ENCODE data around the gene MYOG. TPM values are rescaled to one million over a fixed set of nuclear protein-coding genes. Genes with fewer than 3 reads are reported as not detected.
A peak's percentile ranks its signal among the peaks of the same experiment; 100 is the strongest.

MYOG gene
- total RNA-seq, 4 donors from 2014 or later = 21.4 to 146 (median 73.1) TPM

- intact Hi-C loops (cut with DNase I; ENCODE audit: low total_unique reads) = loop anchor here (1.0 to 10.0 kb wide), 6 partner anchors 47 to 1047 kb away; partner anchors contain the start of genes ZBED6 and ZC3H11A
- TF ChIP-seq POLR2A (IDR thresholded peaks at IDR 0.05) (no peak), CTCF (IDR thresholded peaks at IDR 0.05 in 4 of 5, conservative IDR thresholded peaks at IDR 0.05 in 1 of 5) (no peak)
- Histone ChIP-seq H3K27ac (peak overlapping the region; percentile 95 to 98 (median 96)), H3K4me3 (peak overlapping the region in 1 of 4 donors; percentile 8), H3K27me3 (no peaks in the 10 kb centered on the region), H3K9me3 (no peaks in the 10 kb centered on the region), H3K36me3 (no peaks in the 10 kb centered on the region), H3K4me1 (peaks cover 52 to 64% of the 10 kb centered on the region in 2 donors)
- in situ Hi-C loops (cut with MboI; ENCODE audit: low sequenced_read_pairs in 4 of 4) = loop anchor here in 3 of 4 donors (5.0 to 10.0 kb wide), 5 partner anchors 135 to 180 kb away; partner anchors contain the start of gene MYBPH (in 1 of the 3)
- DNase-seq (peak; percentile 34 to 77), ATAC-seq (peak; percentile 7 to 19)
Measured at GRCh38 chr1:203037509-203038190, 48.2 kb downstream of the MYOG start.

- Histone ChIP-seq H3K27me3 (no peaks in the 10 kb centered on the region), H3K9me3 (no peaks in the 10 kb centered on the region), H3K27ac (peak overlapping the region; percentile 95 to 98 (median 96)), H3K4me1 (peaks cover 52 to 57% of the 10 kb centered on the region in 2 donors), H3K4me3 (peak overlapping the region in 1 of 4 donors; percentile 25), H3K36me3 (no peaks in the 10 kb centered on the region)
- in situ Hi-C loops (cut with MboI; ENCODE audit: low sequenced_read_pairs in 4 of 4) = loop anchor here in 3 of 4 donors (5.0 to 10.0 kb wide), 5 partner anchors 136 to 181 kb away; partner anchors contain the start of gene MYBPH (in 1 of the 3)
- ATAC-seq (no peak), DNase-seq (no peak)
- TF ChIP-seq POLR2A (IDR thresholded peaks at IDR 0.05) = no peak
- TF ChIP-seq CTCF (IDR thresholded peaks at IDR 0.05 in 4 of 5, conservative IDR thresholded peaks at IDR 0.05 in 1 of 5) = no peak
- intact Hi-C loops (cut with DNase I; ENCODE audit: low total_unique reads) = loop anchor here (5.0 to 10.0 kb wide), 3 partner anchors 291 to 1048 kb away; partner anchors contain the start of genes ZBED6 and ZC3H11A
Measured at GRCh38 chr1:203036537-203036936, 49.3 kb downstream of the MYOG start.

- ATAC-seq (no peak), DNase-seq (no peak)
- intact Hi-C loops (cut with DNase I; ENCODE audit: low total_unique reads) = loop anchor here (5.0 to 10.0 kb wide), 3 partner anchors 291 to 1049 kb away; partner anchors contain the start of genes ZBED6 and ZC3H11A
- Histone ChIP-seq H3K4me3 (peak overlapping the region in 1 of 4 donors; percentile 25), H3K27me3 (no peaks in the 10 kb centered on the region), H3K4me1 (peaks cover 52 to 54% of the 10 kb centered on the region in 2 donors), H3K36me3 (no peaks in the 10 kb centered on the region), H3K9me3 (no peaks in the 10 kb centered on the region), H3K27ac (peak overlapping the region; percentile 95 to 98 (median 96))
- in situ Hi-C loops (cut with MboI; ENCODE audit: low sequenced_read_pairs in 4 of 4) = loop anchor here in 3 of 4 donors (5.0 to 10.0 kb wide), 5 partner anchors 136 to 181 kb away; partner anchors contain the start of gene MYBPH (in 1 of the 3)
- TF ChIP-seq POLR2A (IDR thresholded peaks at IDR 0.05) (no peak), CTCF (IDR thresholded peaks at IDR 0.05 in 4 of 5, conservative IDR thresholded peaks at IDR 0.05 in 1 of 5) (no peak)
Measured at GRCh38 chr1:203036135-203036534, 49.7 kb downstream of the MYOG start.

GRCh38 chr1:203035111-203036000 lies 50.5 kb downstream of the MYOG start:
- H3K4me1 ChIP-seq = peaks cover 52 to 55% of the 10 kb centered on the region in 2 donors
- in situ Hi-C loops (cut with MboI; ENCODE audit: low sequenced_read_pairs in 4 of 4) = loop anchor here in 3 of 4 donors (5.0 to 10.0 kb wide), 5 partner anchors 137 to 182 kb away; partner anchors contain the start of gene MYBPH (in 1 of the 3)
- no peaks in the 10 kb centered on the region for H3K9me3 ChIP-seq

More at GRCh38 chr1:203035111-203036000, 50.5 kb downstream of the MYOG start:
- peak overlapping the region in 1 of 4 donors; percentile 25 for H3K4me3 ChIP-seq
- peak overlapping the region; percentile 95 to 98 (median 96) for H3K27ac ChIP-seq
- no peaks in the 10 kb centered on the region for H3K27me3 ChIP-seq
- intact Hi-C loops (cut with DNase I; ENCODE audit: low total_unique reads) = loop anchor here (5.0 to 10.0 kb wide), 3 partner anchors 292 to 1049 kb away; partner anchors contain the start of genes ZBED6 and ZC3H11A
- TF ChIP-seq POLR2A (IDR thresholded peaks at IDR 0.05) = peak; percentile 54 to 84
- TF ChIP-seq CTCF (IDR thresholded peaks at IDR 0.05 in 4 of 5, conservative IDR thresholded peaks at IDR 0.05 in 1 of 5) = no peak
- DNase-seq (peak; percentile 83 to 94), ATAC-seq (peak; percentile 37 to 53)
- H3K36me3 ChIP-seq = no peaks in the 10 kb centered on the region
